HepG2 (cell line): Measurements from ENCODE around the gene IGDCC3. TPM values are rescaled to one million over a fixed set of nuclear protein-coding genes. Genes with fewer than 3 reads are reported as not detected.
A peak's percentile ranks its signal among the peaks of the same experiment; 100 is the strongest.

Experiments used
- AGO1 ChIP-seq: fragments of 200-400 bp; formaldehyde crosslinking; IDR thresholded peaks from 2 replicates; pipeline ENCODE4 v1.6.1; 2017; ENCODE audit warnings: mild to moderate bottlenecking, low read depth, low read length, moderate library complexity; ENCODE audit not compliant: poor library complexity, severe bottlenecking
- GFI1 ChIP-seq: sonication (generic); formaldehyde crosslinking; IDR thresholded peaks from 2 replicates; pipeline ENCODE4 v1.5.0; 2020; ENCODE audit warnings: missing genetic modification reagents, mild to moderate bottlenecking, borderline replicate concordance
- HOXA3 ChIP-seq: sonication (generic); formaldehyde crosslinking; IDR thresholded peaks from 2 replicates; pipeline ENCODE4 v1.5.0; 2020; ENCODE audit warnings: missing genetic modification reagents
- MYC ChIP-seq: sonication (generic); formaldehyde crosslinking; IDR thresholded peaks from 2 replicates; pipeline ENCODE4 v1.9.0; 2021; ENCODE audit warnings: missing genetic modification reagents, borderline replicate concordance
- PHB2 ChIP-seq: fragments of 450-650 bp; IDR thresholded peaks from 2 replicates; pipeline ENCODE4 v1.6.1; 2018; ENCODE audit not compliant: partially characterized antibody
- PITX1 ChIP-seq: sonication (generic); formaldehyde crosslinking; IDR thresholded peaks from 2 replicates; pipeline ENCODE4 v1.5.1; 2020; ENCODE audit warnings: mild to moderate bottlenecking, missing genetic modification reagents
- SALL1 ChIP-seq: sonication (generic); formaldehyde crosslinking; IDR thresholded peaks from 2 replicates; pipeline ENCODE4 v1.8.0; 2022; ENCODE audit warnings: mild to moderate bottlenecking, missing genetic modification reagents
- SALL2 ChIP-seq: sonication (generic); formaldehyde crosslinking; IDR thresholded peaks from 2 replicates; pipeline ENCODE4 v1.8.1; 2023; ENCODE audit warnings: mild to moderate bottlenecking, missing genetic modification reagents, inconsistent platforms
- ZFP1 ChIP-seq: IDR thresholded peaks from 2 replicates; pipeline ENCODE4 v1.6.1; 2016
- ZNF768 ChIP-seq: sonication (generic); formaldehyde crosslinking; IDR thresholded peaks from 2 replicates; pipeline ENCODE4 v1.4.0; 2020; ENCODE audit warnings: missing genetic modification reagents
- ZNF839 ChIP-seq: sonication (generic); formaldehyde crosslinking; IDR thresholded peaks from 2 replicates; pipeline ENCODE4 v1.4.0; 2020; ENCODE audit warnings: missing genetic modification reagents, mild to moderate bottlenecking, borderline replicate concordance
- ZNF883 ChIP-seq: sonication (generic); formaldehyde crosslinking; IDR thresholded peaks from 2 replicates; pipeline ENCODE4 v1.5.1; 2020; ENCODE audit warnings: mild to moderate bottlenecking, missing genetic modification reagents; ENCODE audit errors: not compliant biosample characterization
- polyA plus RNA-seq, 8 experiments: library from polyadenylated mRNA; depleted of rRNA in 3 of 8; stranded (reverse) in 7 of 8; unstranded in 1 of 8; fragments of >200 nt; fragmentation: Illumina TruSeq in 4 of 8; extraction: Trizol in 4 of 8; gene quantifications; 2 replicates each; pipeline versions ENCODE4 v1.2.1 to v1.2.3, GENCODE V29; 2011 to 2016; ENCODE audit warnings: low read depth in 4 of 8, missing spikeins in 1 of 8, mixed read lengths in 1 of 8; ENCODE audit not compliant: insufficient read depth in 1 of 8
- total RNA-seq, 5 experiments: library from RNA; depleted of rRNA; stranded (reverse); fragments of >200 nt; fragmentation: Illumina TruSeq; extraction: Trizol; gene quantifications; 2 replicates each; pipeline ENCODE4 v1.2.3, GENCODE V29; 2016; ENCODE audit warnings: low read depth in 1 of 5
- TF ChIP-seq, protein P1 (sequence below): sonication (generic); formaldehyde crosslinking; IDR thresholded peaks from 2 replicates; pipeline ENCODE4 v1.9.0; 2022; ENCODE audit warnings: missing genetic modification reagents, mild to moderate bottlenecking, borderline replicate concordance
- TF ChIP-seq, protein P2 (sequence below): sonication (generic); formaldehyde crosslinking; IDR thresholded peaks from 2 replicates; pipeline ENCODE4 v1.5.0; 2020; ENCODE audit warnings: mild to moderate bottlenecking, missing genetic modification reagents, moderate library complexity
- TF ChIP-seq, protein P3 (sequence below): sonication (generic); formaldehyde crosslinking; IDR thresholded peaks from 2 replicates; pipeline ENCODE4 v1.8.0; 2022; ENCODE audit warnings: missing genetic modification reagents, low read depth, mild to moderate bottlenecking, borderline replicate concordance
- TF ChIP-seq, protein P4 (sequence below), 2 experiments: sonication (generic) in 1 of 2; formaldehyde crosslinking in 1 of 2; IDR thresholded peaks; 2 replicates each; pipeline versions ENCODE4 v1.5.1 to v1.6.1; 2011 to 2020; ENCODE audit warnings: borderline replicate concordance in 1 of 2, low read depth in 1 of 2, low read length in 1 of 2, mild to moderate bottlenecking in 1 of 2, missing genetic modification reagents in 1 of 2, moderate library complexity in 1 of 2
- TF ChIP-seq, protein P5 (sequence below): IDR thresholded peaks from 2 replicates; pipeline ENCODE4 v1.6.1; 2012; ENCODE audit warnings: inconsistent platforms

IGDCC3 gene
- total and polyA plus RNA-seq, 2 of the 13 experiments (the other 11 are each of a cell fraction or from before 2014, with no cell fraction given): 30.1 to 51.8 TPM

DNA sequence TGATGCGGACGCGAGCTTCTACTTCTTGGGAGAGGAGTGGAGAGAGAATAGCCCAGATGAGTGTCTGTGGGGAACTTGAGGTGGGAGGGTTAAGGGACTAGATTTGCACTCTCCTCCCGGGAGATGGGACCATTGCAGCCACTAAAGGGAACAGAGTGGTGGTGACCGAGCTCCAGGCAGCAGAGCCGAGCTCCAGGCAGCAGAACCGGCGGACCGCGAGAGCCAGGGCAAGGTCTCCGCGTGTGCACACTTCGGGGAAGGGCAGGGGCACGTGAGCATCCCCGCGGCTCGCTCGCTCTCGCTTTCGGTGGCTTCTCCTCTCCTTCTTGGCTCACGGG lies 1.1 kb downstream of the IGDCC3 start (continued):
- TF ChIP-seq, protein P1, sequence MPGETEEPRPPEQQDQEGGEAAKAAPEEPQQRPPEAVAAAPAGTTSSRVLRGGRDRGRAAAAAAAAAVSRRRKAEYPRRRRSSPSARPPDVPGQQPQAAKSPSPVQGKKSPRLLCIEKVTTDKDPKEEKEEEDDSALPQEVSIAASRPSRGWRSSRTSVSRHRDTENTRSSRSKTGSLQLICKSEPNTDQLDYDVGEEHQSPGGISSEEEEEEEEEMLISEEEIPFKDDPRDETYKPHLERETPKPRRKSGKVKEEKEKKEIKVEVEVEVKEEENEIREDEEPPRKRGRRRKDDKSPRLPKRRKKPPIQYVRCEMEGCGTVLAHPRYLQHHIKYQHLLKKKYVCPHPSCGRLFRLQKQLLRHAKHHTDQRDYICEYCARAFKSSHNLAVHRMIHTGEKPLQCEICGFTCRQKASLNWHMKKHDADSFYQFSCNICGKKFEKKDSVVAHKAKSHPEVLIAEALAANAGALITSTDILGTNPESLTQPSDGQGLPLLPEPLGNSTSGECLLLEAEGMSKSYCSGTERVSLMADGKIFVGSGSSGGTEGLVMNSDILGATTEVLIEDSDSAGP (CRISPR knock-in tag): 0 out of 2 replicates have a peak, but pooled peaks have one; percentile 38
- TF ChIP-seq AGO1 (no peak), GFI1 (CRISPR knock-in tag) (0 out of 2 replicates have a peak, but pooled peaks have one; percentile 22), PITX1 (0 out of 2 replicates have a peak, but pooled peaks have one; percentile 32), ZFP1 (CRISPR knock-in tag) (0 out of 2 replicates have a peak, but pooled peaks have one; percentile 7), ZNF839 (CRISPR knock-in tag) (no peak), ZNF768 (CRISPR knock-in tag) (peak; percentile 89), MYC (CRISPR knock-in tag) (0 out of 2 replicates have a peak, but pooled peaks have one; percentile 18), HOXA3 (CRISPR knock-in tag) (peak; percentile 19; the same call in 1 of the 2 replicates), PHB2 (no peak), SALL2 (0 out of 2 replicates have a peak, but pooled peaks have one; percentile 26), SALL1 (CRISPR knock-in tag) (0 out of 2 replicates have a peak, but pooled peaks have one; percentile 8), ZNF883 (CRISPR knock-in tag) (peak; percentile 34)
- TF ChIP-seq, protein P2, sequence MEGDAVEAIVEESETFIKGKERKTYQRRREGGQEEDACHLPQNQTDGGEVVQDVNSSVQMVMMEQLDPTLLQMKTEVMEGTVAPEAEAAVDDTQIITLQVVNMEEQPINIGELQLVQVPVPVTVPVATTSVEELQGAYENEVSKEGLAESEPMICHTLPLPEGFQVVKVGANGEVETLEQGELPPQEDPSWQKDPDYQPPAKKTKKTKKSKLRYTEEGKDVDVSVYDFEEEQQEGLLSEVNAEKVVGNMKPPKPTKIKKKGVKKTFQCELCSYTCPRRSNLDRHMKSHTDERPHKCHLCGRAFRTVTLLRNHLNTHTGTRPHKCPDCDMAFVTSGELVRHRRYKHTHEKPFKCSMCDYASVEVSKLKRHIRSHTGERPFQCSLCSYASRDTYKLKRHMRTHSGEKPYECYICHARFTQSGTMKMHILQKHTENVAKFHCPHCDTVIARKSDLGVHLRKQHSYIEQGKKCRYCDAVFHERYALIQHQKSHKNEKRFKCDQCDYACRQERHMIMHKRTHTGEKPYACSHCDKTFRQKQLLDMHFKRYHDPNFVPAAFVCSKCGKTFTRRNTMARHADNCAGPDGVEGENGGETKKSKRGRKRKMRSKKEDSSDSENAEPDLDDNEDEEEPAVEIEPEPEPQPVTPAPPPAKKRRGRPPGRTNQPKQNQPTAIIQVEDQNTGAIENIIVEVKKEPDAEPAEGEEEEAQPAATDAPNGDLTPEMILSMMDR (CRISPR knock-in tag): 0 out of 2 replicates have a peak, but pooled peaks have one; percentile 2
- TF ChIP-seq, protein P3, sequence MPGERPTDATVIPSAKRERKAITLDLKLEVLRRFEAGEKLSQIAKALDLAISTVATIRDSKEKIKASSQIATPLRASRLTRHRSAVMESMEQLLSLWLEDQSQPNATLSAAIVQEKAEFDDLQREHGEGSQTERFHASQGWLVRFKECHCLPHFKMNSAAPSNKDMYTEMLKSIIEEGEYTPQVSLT (CRISPR knock-in tag): no peak
- TF ChIP-seq, protein P4, sequence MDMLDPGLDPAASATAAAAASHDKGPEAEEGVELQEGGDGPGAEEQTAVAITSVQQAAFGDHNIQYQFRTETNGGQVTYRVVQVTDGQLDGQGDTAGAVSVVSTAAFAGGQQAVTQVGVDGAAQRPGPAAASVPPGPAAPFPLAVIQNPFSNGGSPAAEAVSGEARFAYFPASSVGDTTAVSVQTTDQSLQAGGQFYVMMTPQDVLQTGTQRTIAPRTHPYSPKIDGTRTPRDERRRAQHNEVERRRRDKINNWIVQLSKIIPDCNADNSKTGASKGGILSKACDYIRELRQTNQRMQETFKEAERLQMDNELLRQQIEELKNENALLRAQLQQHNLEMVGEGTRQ (IDR thresholded peaks at IDR 0.05; ENCODE audit: low read depth, low read length): no peak
- TF ChIP-seq, protein P4 (CRISPR knock-in tag; IDR thresholded peaks at IDR 0.05; ENCODE audit: borderline replicate concordance): 0 out of 2 replicates have a peak, but pooled peaks have one; percentile 38
- TF ChIP-seq, protein P5, sequence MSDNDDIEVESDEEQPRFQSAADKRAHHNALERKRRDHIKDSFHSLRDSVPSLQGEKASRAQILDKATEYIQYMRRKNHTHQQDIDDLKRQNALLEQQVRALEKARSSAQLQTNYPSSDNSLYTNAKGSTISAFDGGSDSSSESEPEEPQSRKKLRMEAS: peak; percentile 30; the same call in 1 of the 2 replicates
- TF ChIP-seq, all 625 proteins: peak for 18
